ENCODE results near the gene HEATR5B.

- TF ChIP-seq CTCF (IDR thresholded peaks at IDR 0.05; ENCODE audit: insufficient read depth, low read length) (no peak), POLR2AphosphoS5 (IDR thresholded peaks at IDR 0.05; ENCODE audit: low read depth) (no peak), REST (IDR thresholded peaks at IDR 0.05; ENCODE audit: insufficient replicate concordance, low read depth) (no peak)
Measured at GRCh38 chr2:37080266-37080665, 3.9 kb downstream of the HEATR5B start.
